GM23338 (cell line): Measurements from ENCODE around the gene SPC24. TPM values are rescaled to one million over a fixed set of nuclear protein-coding genes. Genes with fewer than 3 reads are reported as not detected.
"Not testable (repeated sequence)": the region's sequence is repeated elsewhere in the genome, so short reads cannot be mapped to it uniquely, and the experiment has no call there.

Source experiments
- ATAC-seq: fragments of 200-7000 bp; cut with Tn5 transposase; 3 replicates; pipeline ENCODE4 v1.9.1; 2020
- DNase-seq: peaks from one replicate; pipeline ENCODE4 v3.0.0-alpha.2; 2015; ENCODE audit warnings: low spot score
- H2AFZ ChIP-seq: fragments of 200-600 bp; sonication (generic); 2 replicates; pipeline ENCODE4 v1.8.0; 2016; ENCODE audit warnings: antibody characterized with exemption, mild to moderate bottlenecking, moderate library complexity
- H3F3A ChIP-seq: fragments of 200-600 bp; sonication (generic); replicated peaks from 2 replicates; pipeline ENCODE4 v1.8.0; 2017; ENCODE audit warnings: antibody characterized with exemption, mixed run types, low read depth
- H3K27ac ChIP-seq: fragments of 200-600 bp; sonication (generic); 2 replicates; pipeline ENCODE4 v1.6.1; 2016; ENCODE audit warnings: low read depth
- H3K27me3 ChIP-seq: fragments of 200-600 bp; sonication (generic); 2 replicates; pipeline ENCODE4 v1.8.0; 2016; ENCODE audit warnings: mild to moderate bottlenecking, mixed run types, moderate library complexity; ENCODE audit not compliant: insufficient read depth
- H3K36me3 ChIP-seq: fragments of 200-600 bp; sonication (generic); 2 replicates; pipeline ENCODE4 v1.8.0; 2016; ENCODE audit warnings: mild to moderate bottlenecking; ENCODE audit not compliant: insufficient read depth
- H3K4me1 ChIP-seq: fragments of 200-600 bp; sonication (generic); 2 replicates; pipeline ENCODE4 v1.8.0; 2016; ENCODE audit warnings: mild to moderate bottlenecking, moderate library complexity; ENCODE audit not compliant: insufficient read depth
- H3K4me2 ChIP-seq: fragments of 200-600 bp; sonication (generic); 2 replicates; pipeline ENCODE4 v1.7.1; 2017; ENCODE audit warnings: mixed run types
- H3K4me3 ChIP-seq: fragments of 200-600 bp; sonication (generic); 2 replicates; pipeline ENCODE4 v1.6.1; 2016; ENCODE audit warnings: mixed run types
- H3K79me2 ChIP-seq: fragments of 200-600 bp; sonication (generic); replicated peaks from 2 replicates; pipeline ENCODE4 v1.8.0; 2017; ENCODE audit warnings: mild to moderate bottlenecking; ENCODE audit not compliant: insufficient read depth
- H3K9me2 ChIP-seq: fragments of 200-600 bp; sonication (generic); 2 replicates; pipeline ENCODE4 v1.8.0; 2017; ENCODE audit not compliant: insufficient read depth
- H4K20me1 ChIP-seq: fragments of 200-600 bp; sonication (generic); replicated peaks from 2 replicates; pipeline ENCODE4 v1.8.0; 2017; ENCODE audit warnings: mild to moderate bottlenecking; ENCODE audit not compliant: insufficient read depth
- H3K27ac Mint-ChIP-seq: 2 replicates; pipeline ENCODE4 v1.8.0; 2020; ENCODE audit warnings: inconsistent platforms, mild to moderate bottlenecking, moderate library complexity, mixed read lengths
- H3K27me3 Mint-ChIP-seq: 3 replicates; pipeline ENCODE4 v1.8.0; 2022; ENCODE audit warnings: low read depth, mild to moderate bottlenecking, moderate library complexity, mixed read lengths, inconsistent platforms; ENCODE audit not compliant: insufficient read depth, poor library complexity
- H3K36me3 Mint-ChIP-seq: 3 replicates; pipeline ENCODE4 v1.8.0; 2021; ENCODE audit warnings: low read depth, mild to moderate bottlenecking, inconsistent platforms, moderate library complexity, mixed read lengths
- H3K4me1 Mint-ChIP-seq: 3 replicates; pipeline ENCODE4 v1.8.0; 2020; ENCODE audit warnings: mild to moderate bottlenecking, inconsistent platforms, mixed read lengths
- H3K4me3 Mint-ChIP-seq: 3 replicates; pipeline ENCODE4 v1.8.0; 2021; ENCODE audit warnings: moderate library complexity, mild to moderate bottlenecking, inconsistent platforms, mixed read lengths
- H3K9me3 Mint-ChIP-seq: 3 replicates; pipeline ENCODE4 v1.8.0; 2020; ENCODE audit warnings: moderate library complexity, mild to moderate bottlenecking, inconsistent platforms, mixed read lengths
- EZH2phosphoT487 ChIP-seq: fragments of 200-600 bp; sonication (generic); IDR thresholded peaks from one replicate; pipeline ENCODE4 v1.8.1; 2018; ENCODE audit warnings: antibody characterized with exemption; ENCODE audit not compliant: unreplicated experiment
- NANOG ChIP-seq: IDR thresholded peaks from 2 replicates; pipeline ENCODE4 v1.6.1; 2016; ENCODE audit warnings: antibody characterized with exemption, borderline replicate concordance
- REST ChIP-seq: IDR thresholded peaks from one replicate; pipeline ENCODE4 v1.6.1; 2018; ENCODE audit warnings: antibody characterized with exemption; ENCODE audit not compliant: unreplicated experiment
- ZNF331 ChIP-seq: fragments of 250-450 bp; sonication (Bioruptor Pico); IDR thresholded peaks from 2 replicates; pipeline ENCODE4 v1.5.0; 2020; ENCODE audit warnings: low read depth, mild to moderate bottlenecking, moderate library complexity
- polyA plus RNA-seq: library from polyadenylated mRNA; unstranded; fragments of >200 nt; fragmentation: Nextera tagmentation; extraction: Ambion mirVana; gene quantifications from 2 replicates; pipeline ENCODE4 v1.2.1, GENCODE V29; 2016
- total RNA-seq: library from RNA; depleted of rRNA; stranded (reverse); fragments of >200 nt; shearing (Covaris generic); gene quantifications from 2 replicates; pipeline ENCODE4 v1.2.3, GENCODE V29; 2014
- TF ChIP-seq, protein P1 (sequence below): fragments of 250-450 bp; sonication (Bioruptor Pico); IDR thresholded peaks from 2 replicates; pipeline ENCODE4 v1.5.0; 2020; ENCODE audit warnings: mild to moderate bottlenecking, moderate library complexity

SPC24 gene
- total and polyA plus RNA-seq, 2 experiments from 2014 or later = 38.7 to 40.6 TPM

GRCh38 chr19:11121963-11122362 lies 33.6 kb downstream of the SPC24 start:
- peaks cover 95% of the 10 kb centered on the region for H3K36me3 Mint-ChIP-seq
- Histone ChIP-seq H3K36me3 (peaks cover 95% of the 10 kb centered on the region), H3F3A (peaks cover 76% of the 10 kb centered on the region), H3K79me2 (peaks cover 16% of the 10 kb centered on the region; the same call in 1 of the 2 replicates), H4K20me1 (peaks cover 41% of the 10 kb centered on the region)
- not testable (repeated sequence) for H3K27ac ChIP-seq, H3K27ac Mint-ChIP-seq, H3K9me3 Mint-ChIP-seq, H3K4me3 ChIP-seq, DNase-seq, H3K4me3 Mint-ChIP-seq, H3K27me3 ChIP-seq, H2AFZ ChIP-seq, H3K4me1 Mint-ChIP-seq, H3K4me1 ChIP-seq, ATAC-seq, H3K4me2 ChIP-seq, H3K9me2 ChIP-seq, H3K27me3 Mint-ChIP-seq

- Mint-ChIP-seq H3K9me3 (no peaks in the 10 kb centered on the region; the same call in 2 of the 3 replicates), H3K27ac (peak overlapping the region; percentile 63), H3K27me3 (peaks cover 19% of the 10 kb centered on the region), H3K4me3 (no peak overlapping the region; the same call in 2 of the 3 replicates), H3K4me1 (no peaks in the 10 kb centered on the region), H3K36me3 (peaks cover 97% of the 10 kb centered on the region)
- TF ChIP-seq ZNF331 = no peak
- TF ChIP-seq, protein P1, sequence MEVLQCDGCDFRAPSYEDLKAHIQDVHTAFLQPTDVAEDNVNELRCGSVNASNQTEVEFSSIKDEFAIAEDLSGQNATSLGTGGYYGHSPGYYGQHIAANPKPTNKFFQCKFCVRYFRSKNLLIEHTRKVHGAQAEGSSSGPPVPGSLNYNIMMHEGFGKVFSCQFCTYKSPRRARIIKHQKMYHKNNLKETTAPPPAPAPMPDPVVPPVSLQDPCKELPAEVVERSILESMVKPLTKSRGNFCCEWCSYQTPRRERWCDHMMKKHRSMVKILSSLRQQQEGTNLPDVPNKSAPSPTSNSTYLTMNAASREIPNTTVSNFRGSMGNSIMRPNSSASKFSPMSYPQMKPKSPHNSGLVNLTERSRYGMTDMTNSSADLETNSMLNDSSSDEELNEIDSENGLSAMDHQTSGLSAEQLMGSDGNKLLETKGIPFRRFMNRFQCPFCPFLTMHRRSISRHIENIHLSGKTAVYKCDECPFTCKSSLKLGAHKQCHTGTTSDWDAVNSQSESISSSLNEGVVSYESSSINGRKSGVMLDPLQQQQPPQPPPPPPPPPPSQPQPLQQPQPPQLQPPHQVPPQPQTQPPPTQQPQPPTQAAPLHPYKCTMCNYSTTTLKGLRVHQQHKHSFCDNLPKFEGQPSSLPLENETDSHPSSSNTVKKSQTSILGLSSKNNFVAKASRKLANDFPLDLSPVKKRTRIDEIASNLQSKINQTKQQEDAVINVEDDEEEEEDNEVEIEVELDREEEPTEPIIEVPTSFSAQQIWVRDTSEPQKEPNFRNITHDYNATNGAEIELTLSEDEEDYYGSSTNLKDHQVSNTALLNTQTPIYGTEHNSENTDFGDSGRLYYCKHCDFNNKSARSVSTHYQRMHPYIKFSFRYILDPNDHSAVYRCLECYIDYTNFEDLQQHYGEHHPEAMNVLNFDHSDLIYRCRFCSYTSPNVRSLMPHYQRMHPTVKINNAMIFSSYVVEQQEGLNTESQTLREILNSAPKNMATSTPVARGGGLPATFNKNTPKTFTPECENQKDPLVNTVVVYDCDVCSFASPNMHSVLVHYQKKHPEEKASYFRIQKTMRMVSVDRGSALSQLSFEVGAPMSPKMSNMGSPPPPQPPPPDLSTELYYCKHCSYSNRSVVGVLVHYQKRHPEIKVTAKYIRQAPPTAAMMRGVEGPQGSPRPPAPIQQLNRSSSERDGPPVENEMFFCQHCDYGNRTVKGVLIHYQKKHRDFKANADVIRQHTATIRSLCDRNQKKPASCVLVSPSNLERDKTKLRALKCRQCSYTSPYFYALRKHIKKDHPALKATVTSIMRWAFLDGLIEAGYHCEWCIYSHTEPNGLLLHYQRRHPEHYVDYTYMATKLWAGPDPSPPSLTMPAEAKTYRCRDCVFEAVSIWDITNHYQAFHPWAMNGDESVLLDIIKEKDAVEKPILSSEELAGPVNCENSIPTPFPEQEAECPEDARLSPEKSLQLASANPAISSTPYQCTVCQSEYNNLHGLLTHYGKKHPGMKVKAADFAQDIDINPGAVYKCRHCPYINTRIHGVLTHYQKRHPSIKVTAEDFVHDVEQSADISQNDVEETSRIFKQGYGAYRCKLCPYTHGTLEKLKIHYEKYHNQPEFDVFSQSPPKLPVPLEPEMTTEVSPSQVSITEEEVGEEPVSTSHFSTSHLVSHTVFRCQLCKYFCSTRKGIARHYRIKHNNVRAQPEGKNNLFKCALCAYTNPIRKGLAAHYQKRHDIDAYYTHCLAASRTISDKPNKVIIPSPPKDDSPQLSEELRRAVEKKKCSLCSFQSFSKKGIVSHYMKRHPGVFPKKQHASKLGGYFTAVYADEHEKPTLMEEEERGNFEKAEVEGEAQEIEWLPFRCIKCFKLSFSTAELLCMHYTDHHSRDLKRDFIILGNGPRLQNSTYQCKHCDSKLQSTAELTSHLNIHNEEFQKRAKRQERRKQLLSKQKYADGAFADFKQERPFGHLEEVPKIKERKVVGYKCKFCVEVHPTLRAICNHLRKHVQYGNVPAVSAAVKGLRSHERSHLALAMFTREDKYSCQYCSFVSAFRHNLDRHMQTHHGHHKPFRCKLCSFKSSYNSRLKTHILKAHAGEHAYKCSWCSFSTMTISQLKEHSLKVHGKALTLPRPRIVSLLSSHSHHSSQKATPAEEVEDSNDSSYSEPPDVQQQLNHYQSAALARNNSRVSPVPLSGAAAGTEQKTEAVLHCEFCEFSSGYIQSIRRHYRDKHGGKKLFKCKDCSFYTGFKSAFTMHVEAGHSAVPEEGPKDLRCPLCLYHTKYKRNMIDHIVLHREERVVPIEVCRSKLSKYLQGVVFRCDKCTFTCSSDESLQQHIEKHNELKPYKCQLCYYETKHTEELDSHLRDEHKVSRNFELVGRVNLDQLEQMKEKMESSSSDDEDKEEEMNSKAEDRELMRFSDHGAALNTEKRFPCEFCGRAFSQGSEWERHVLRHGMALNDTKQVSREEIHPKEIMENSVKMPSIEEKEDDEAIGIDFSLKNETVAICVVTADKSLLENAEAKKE (CRISPR knock-in tag) = no peak
- no peak for TF ChIP-seq NANOG
- TF ChIP-seq EZH2phosphoT487 = no peak
- TF ChIP-seq REST = no peak
- peak; percentile 27; the same call in 1 of the 3 replicates for ATAC-seq
- DNase-seq = no peak
- peaks cover 29% of the 10 kb centered on the region for H3K79me2 ChIP-seq
- no peaks in the 10 kb centered on the region for H3K4me1 ChIP-seq
- peaks cover 80% of the 10 kb centered on the region for H3F3A ChIP-seq
- no peak overlapping the region for H2AFZ ChIP-seq
- no peak overlapping the region for H3K4me3 ChIP-seq
- peaks cover 58% of the 10 kb centered on the region for H4K20me1 ChIP-seq
- H3K4me2 ChIP-seq = no peak overlapping the region
- peak overlapping the region; percentile 79 for H3K27ac ChIP-seq
- H3K36me3 ChIP-seq = peaks cover 81% of the 10 kb centered on the region
- no peaks in the 10 kb centered on the region for H3K27me3 ChIP-seq
- no peaks in the 10 kb centered on the region for H3K9me2 ChIP-seq
Measured at GRCh38 chr19:11116507-11116906, 39.1 kb downstream of the SPC24 start.
